K562 (cell line): Measurements from ENCODE around the gene SGTB. TPM values are rescaled to one million over a fixed set of nuclear protein-coding genes. Genes with fewer than 3 reads are reported as not detected.

Source experiments
- ATAC-seq: fragments of 200-7000 bp; cut with Tn5 transposase; 3 replicates; pipeline ENCODE4 v1.9.1; 2020; ENCODE audit warnings: moderate library complexity
- BruUV-seq: library from RNA; stranded (reverse); fragments of 400-500 nt; replicated peaks from 2 replicates; lab custom pipeline; 2021; lab: Mats Ljungman, UMichigan
- CTCF ChIA-PET: fragments of 300-600 bp; formaldehyde crosslinking; extraction: SDS; loops from one replicate; lab custom pipeline; 2021; ENCODE audit warnings: low intra/inter-chr PET ratio; lab: Yijun Ruan, JAX
- POLR2A ChIA-PET: fragments of 300-600, 350-650 bp; sonication (Branson Sonifier 250); formaldehyde crosslinking; extraction: SDS; loops from one replicate; lab custom pipeline; 2021; ENCODE audit warnings: antibody characterized with exemption, inconsistent platforms; lab: Yijun Ruan, JAX
- DNase-seq, 4 experiments: peaks; one replicate each; pipeline versions ENCODE4 v3.0.0 to v3.0.0-alpha.2; 2011 to 2018; ENCODE audit warnings: low spot score in 3 of 4, mixed read lengths in 3 of 4; ENCODE audit errors: extremely low read depth in 1 of 4
- FAIRE-seq: peaks from 2 replicates; lab custom pipeline; 2011; peaks lifted over from hg19 to GRCh38; lab: Jason Lieb, UNC
- H2AFZ ChIP-seq: 2 replicates; pipeline ENCODE4 v1.6.0; 2011; ENCODE audit warnings: low read depth, low read length, control low read depth, inconsistent platforms
- H3K27ac ChIP-seq: fragments of 200-600 bp; 3 replicates; pipeline ENCODE4 v1.8.0; 2011; ENCODE audit warnings: low read depth, mild to moderate bottlenecking, control low read depth, inconsistent platforms, low read length, moderate library complexity, mixed read lengths; ENCODE audit errors: extremely low read depth
- H3K27me3 ChIP-seq, 2 experiments: fragments of 300-600 bp in 1 of 2; 2 replicates in 1 of 2; 3 replicates in 1 of 2; pipeline versions ENCODE4 v1.6.0 to v1.8.0; 2011; ENCODE audit warnings: inconsistent platforms in 2 of 2, low read length in 2 of 2, mild to moderate bottlenecking in 1 of 2, mixed read lengths in 1 of 2, moderate library complexity in 1 of 2; ENCODE audit not compliant: control insufficient read depth in 2 of 2, insufficient read depth in 2 of 2
- H3K36me3 ChIP-seq: fragments of 300-600 bp; 3 replicates; pipeline ENCODE4 v1.8.0; 2011; ENCODE audit warnings: mild to moderate bottlenecking, low read length, inconsistent platforms; ENCODE audit not compliant: control insufficient read depth, insufficient read depth
- H3K4me1 ChIP-seq, 2 experiments: fragments of 200-600 bp in 1 of 2; replicated peaks in 1 of 2; 2 replicates in 1 of 2; 3 replicates in 1 of 2; pipeline versions ENCODE4 v1.5.1 to v1.8.0; 2011; ENCODE audit warnings: inconsistent platforms in 2 of 2, low read length in 2 of 2, mild to moderate bottlenecking in 1 of 2, mixed read lengths in 1 of 2, moderate library complexity in 1 of 2; ENCODE audit not compliant: control insufficient read depth in 2 of 2, insufficient read depth in 2 of 2
- H3K4me2 ChIP-seq: 2 replicates; pipeline ENCODE4 v1.6.1; 2011; ENCODE audit warnings: low read length, control low read depth, inconsistent platforms, mixed read lengths; ENCODE audit not compliant: insufficient read depth
- H3K4me3 ChIP-seq: fragments of 200-600 bp; sonication (generic), shearing (Covaris generic); 2 replicates; pipeline ENCODE4 v1.5.1; 2016; ENCODE audit warnings: control low read depth, inconsistent platforms
- H3K79me2 ChIP-seq: fragments of 200-600 bp; 3 replicates; pipeline ENCODE4 v1.8.0; 2011; ENCODE audit warnings: low read length, inconsistent platforms; ENCODE audit not compliant: control insufficient read depth, insufficient read depth
- H3K9ac ChIP-seq, 2 experiments: 2 replicates each; pipeline versions ENCODE4 v1.6.0 to v1.6.1; 2011; ENCODE audit warnings: low read depth in 2 of 2, low read length in 2 of 2, control low read depth in 1 of 2, inconsistent platforms in 1 of 2, mild to moderate bottlenecking in 1 of 2, mixed read lengths in 1 of 2; ENCODE audit not compliant: insufficient read depth in 1 of 2
- H3K9me1 ChIP-seq: one replicate; pipeline ENCODE4 v1.6.0; 2011; ENCODE audit warnings: inconsistent platforms, mild to moderate bottlenecking, low read length, moderate library complexity; ENCODE audit not compliant: control insufficient read depth, insufficient read depth
- H3K9me3 ChIP-seq: replicated peaks from 2 replicates; pipeline ENCODE4 v1.5.1; 2011; ENCODE audit warnings: low read depth, low read length, inconsistent platforms; ENCODE audit not compliant: control insufficient read depth, insufficient read depth
- H4K20me1 ChIP-seq: replicated peaks from 2 replicates; pipeline ENCODE4 v1.6.1; 2011; ENCODE audit warnings: low read length, inconsistent platforms, mixed read lengths; ENCODE audit not compliant: control insufficient read depth, insufficient read depth
- ATF1 ChIP-seq, 2 experiments: fragments of 450-650 bp in 1 of 2; IDR thresholded peaks; 2 replicates each; pipeline ENCODE4 v1.6.1; 2016; ENCODE audit warnings: missing compliant biosample characterization in 1 of 2, missing genetic modification characterization in 1 of 2
- EWSR1 ChIP-seq: fragments of 450-650 bp; IDR thresholded peaks from 2 replicates; pipeline ENCODE4 v1.6.1; 2018; ENCODE audit warnings: borderline replicate concordance, mild to moderate bottlenecking, low read depth, moderate library complexity; ENCODE audit not compliant: partially characterized antibody
- MAFK ChIP-seq: IDR thresholded peaks from 2 replicates; pipeline ENCODE4 v1.6.1; 2011; ENCODE audit warnings: low read length, improper control_type of control experiment
- MECOM ChIP-seq: fragments of 250-450 bp; sonication (Bioruptor Pico); IDR thresholded peaks from 2 replicates; pipeline ENCODE4 v1.8.0; 2022; ENCODE audit warnings: inconsistent platforms
- RAD21 ChIP-seq, 2 experiments: fragments of 250-450 bp in 1 of 2; fragments of 450-650 bp in 1 of 2; sonication (Bioruptor Pico) in 1 of 2; formaldehyde crosslinking in 1 of 2; IDR thresholded peaks in 1 of 2; conservative IDR thresholded peaks in 1 of 2; 2 replicates each; pipeline versions ENCODE4 v1.4.0 to v1.8.0; 2020 to 2022; ENCODE audit warnings: mild to moderate bottlenecking in 2 of 2, moderate library complexity in 1 of 2
- ZC3H8 ChIP-seq: fragments of 450-650 bp; IDR thresholded peaks from 2 replicates; pipeline ENCODE4 v1.6.1; 2017
- WGBS: fragments of 100-300 bp; shearing (Covaris generic); methylation state at CpG from one replicate; pipeline ENCODE4 v1.1.6; 2016; ENCODE audit warnings: low coverage, mixed read lengths; ENCODE audit not compliant: insufficient coverage; ENCODE audit errors: missing lambda C conversion rate; 5-methylcytosine and 5-hydroxymethylcytosine counted together
- in situ Hi-C: fragments of 300-500 bp; cut with MboI; formaldehyde crosslinking; loops from 4 replicates; pipeline ENCODE4 v1.15.0; 2018; ENCODE audit warnings: inconsistent platforms, mixed read lengths
- intact Hi-C: fragments of 100-400 bp; cut with micrococcal nuclease; formaldehyde crosslinking; loops from 2 replicates; pipeline ENCODE4 v1.14.2; 2022
- polyA plus RNA-seq, 8 experiments: library from polyadenylated mRNA; depleted of rRNA in 4 of 8; stranded (reverse) in 5 of 8; unstranded in 3 of 8; fragments of >200 nt; fragmentation: Nextera tagmentation in 2 of 8; fragmentation: Illumina TruSeq in 1 of 8; extraction: Ambion mirVana in 2 of 8; extraction: Trizol in 1 of 8; gene quantifications; 2 replicates each; pipeline versions ENCODE4 v1.2.1 to v1.2.3, GENCODE V29; 2011 to 2014; ENCODE audit warnings: inconsistent platforms in 1 of 8, missing spikeins in 1 of 8
- total RNA-seq, 7 experiments: library from RNA; depleted of rRNA in 6 of 7; stranded (reverse); fragments of >200 nt in 6 of 7; fragmentation: Illumina TruSeq in 2 of 7; extraction: Trizol in 2 of 7; gene quantifications; 2 replicates each; pipeline versions ENCODE4 v1.2.1 to v1.2.3, GENCODE V29; 2011 to 2021; ENCODE audit warnings: low replicate concordance in 1 of 7
- TF ChIP-seq, protein P1 (sequence below): fragments of 450-650 bp; formaldehyde crosslinking; IDR thresholded peaks from 2 replicates; pipeline ENCODE4 v1.4.0; 2020; ENCODE audit warnings: mild to moderate bottlenecking, moderate library complexity
- TF ChIP-seq, protein P2 (sequence below): fragments of 450-650 bp; IDR thresholded peaks from 2 replicates; pipeline ENCODE4 v1.6.1; 2016; ENCODE audit warnings: antibody characterized with exemption
- TF ChIP-seq, protein P3 (sequence below): sonication (generic); formaldehyde crosslinking; IDR thresholded peaks from 2 replicates; pipeline ENCODE4 v1.8.0; 2022; ENCODE audit warnings: missing genetic modification reagents, mild to moderate bottlenecking, borderline replicate concordance

The SGTB gene
- total and polyA plus RNA-seq, 9 of the 15 experiments (the other 6 are each of a cell fraction or from before 2014, with no cell fraction given), result 1.3 to 8.4 (median 4.8) TPM

GRCh38 chr5:65742565-65743231 lies 20.8 kb upstream of the SGTB start:
- no peak overlapping the region for H2AFZ ChIP-seq
- ChIA-PET POLR2A (interaction anchor here (0.6 kb wide), 1 partner anchor 211 kb away, joined by 3 read pairs; no protein-coding TSS in a partner anchor), CTCF (no interaction called here)
- H3K27ac ChIP-seq, result no peak overlapping the region
- WGBS, result 1% methylated on average over 4 of the region's 4 CpGs
- H3K4me3 ChIP-seq, result no peak overlapping the region
- no peaks in the 10 kb centered on the region for H3K27me3 ChIP-seq
- peaks cover 8% of the 10 kb centered on the region; the same call in 1 of the 3 replicates for H3K36me3 ChIP-seq
- FAIRE-seq (peak; percentile 74), ATAC-seq (peak; percentile 85), DNase-seq (peak; percentile 34 to 57 (median 44))
- no peak overlapping the region for H3K4me2 ChIP-seq
- H3K79me2 ChIP-seq, result peaks cover 55% of the 10 kb centered on the region
- intact Hi-C loops, result no loop called here
- in situ Hi-C loops, result no loop called here
- H3K9me1 ChIP-seq, result no peaks in the 10 kb centered on the region
- no TSS peak for BruUV-seq
- H3K4me1 ChIP-seq, result no peaks in the 10 kb centered on the region
- no peaks in the 10 kb centered on the region for H3K9me3 ChIP-seq
- H4K20me1 ChIP-seq, result no peaks in the 10 kb centered on the region
- H3K9ac ChIP-seq, result no peak overlapping the region
- TF ChIP-seq, protein P1, sequence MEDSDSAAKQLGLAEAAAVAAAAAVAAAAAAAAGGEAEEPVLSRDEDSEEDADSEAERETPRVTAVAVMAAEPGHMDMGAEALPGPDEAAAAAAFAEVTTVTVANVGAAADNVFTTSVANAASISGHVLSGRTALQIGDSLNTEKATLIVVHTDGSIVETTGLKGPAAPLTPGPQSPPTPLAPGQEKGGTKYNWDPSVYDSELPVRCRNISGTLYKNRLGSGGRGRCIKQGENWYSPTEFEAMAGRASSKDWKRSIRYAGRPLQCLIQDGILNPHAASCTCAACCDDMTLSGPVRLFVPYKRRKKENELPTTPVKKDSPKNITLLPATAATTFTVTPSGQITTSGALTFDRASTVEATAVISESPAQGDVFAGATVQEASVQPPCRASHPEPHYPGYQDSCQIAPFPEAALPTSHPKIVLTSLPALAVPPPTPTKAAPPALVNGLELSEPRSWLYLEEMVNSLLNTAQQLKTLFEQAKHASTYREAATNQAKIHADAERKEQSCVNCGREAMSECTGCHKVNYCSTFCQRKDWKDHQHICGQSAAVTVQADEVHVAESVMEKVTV (CRISPR knock-in tag), result peak; percentile 55
- TF ChIP-seq, protein P2, sequence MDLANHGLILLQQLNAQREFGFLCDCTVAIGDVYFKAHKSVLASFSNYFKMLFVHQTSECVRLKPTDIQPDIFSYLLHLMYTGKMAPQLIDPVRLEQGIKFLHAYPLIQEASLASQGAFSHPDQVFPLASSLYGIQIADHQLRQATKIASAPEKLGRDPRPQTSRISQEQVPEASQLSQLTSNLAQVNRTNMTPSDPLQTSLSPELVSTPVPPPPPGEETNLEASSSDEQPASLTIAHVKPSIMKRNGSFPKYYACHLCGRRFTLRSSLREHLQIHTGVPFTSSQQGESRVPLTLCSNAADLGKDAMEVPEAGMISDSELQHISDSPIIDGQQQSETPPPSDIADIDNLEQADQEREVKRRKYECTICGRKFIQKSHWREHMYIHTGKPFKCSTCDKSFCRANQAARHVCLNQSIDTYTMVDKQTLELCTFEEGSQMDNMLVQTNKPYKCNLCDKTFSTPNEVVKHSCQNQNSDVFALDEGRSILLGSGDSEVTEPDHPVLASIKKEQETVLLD, result no peak
- TF ChIP-seq EWSR1 (no peak), MAFK (no peak), ZC3H8 (no peak), ATF1 (CRISPR knock-in tag; IDR thresholded peaks at IDR 0.05) (no peak), ATF1 (tag; IDR thresholded peaks at IDR 0.05) (peak; percentile 55; the same call in 1 of the 2 replicates), RAD21 (CRISPR knock-in tag; conservative IDR thresholded peaks at IDR 0.05 in 1 of 2, IDR thresholded peaks at IDR 0.05 in 1 of 2) (peak; percentile 74 to 86), MECOM (CRISPR knock-in tag) (no peak)
- TF ChIP-seq, protein P3, sequence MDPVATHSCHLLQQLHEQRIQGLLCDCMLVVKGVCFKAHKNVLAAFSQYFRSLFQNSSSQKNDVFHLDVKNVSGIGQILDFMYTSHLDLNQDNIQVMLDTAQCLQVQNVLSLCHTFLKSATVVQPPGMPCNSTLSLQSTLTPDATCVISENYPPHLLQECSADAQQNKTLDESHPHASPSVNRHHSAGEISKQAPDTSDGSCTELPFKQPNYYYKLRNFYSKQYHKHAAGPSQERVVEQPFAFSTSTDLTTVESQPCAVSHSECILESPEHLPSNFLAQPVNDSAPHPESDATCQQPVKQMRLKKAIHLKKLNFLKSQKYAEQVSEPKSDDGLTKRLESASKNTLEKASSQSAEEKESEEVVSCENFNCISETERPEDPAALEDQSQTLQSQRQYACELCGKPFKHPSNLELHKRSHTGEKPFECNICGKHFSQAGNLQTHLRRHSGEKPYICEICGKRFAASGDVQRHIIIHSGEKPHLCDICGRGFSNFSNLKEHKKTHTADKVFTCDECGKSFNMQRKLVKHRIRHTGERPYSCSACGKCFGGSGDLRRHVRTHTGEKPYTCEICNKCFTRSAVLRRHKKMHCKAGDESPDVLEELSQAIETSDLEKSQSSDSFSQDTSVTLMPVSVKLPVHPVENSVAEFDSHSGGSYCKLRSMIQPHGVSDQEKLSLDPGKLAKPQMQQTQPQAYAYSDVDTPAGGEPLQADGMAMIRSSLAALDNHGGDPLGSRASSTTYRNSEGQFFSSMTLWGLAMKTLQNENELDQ (CRISPR knock-in tag), result no peak
